CD1c-positive myeloid dendritic cell (primary cell): Measurements from ENCODE around the gene CACNA1D.

ENCODE experiments used
- DNase-seq: peaks from one replicate; pipeline ENCODE4 v3.0.0-alpha.2; 2016; ENCODE audit errors: extremely low spot score

The CACNA1D gene

DNA sequence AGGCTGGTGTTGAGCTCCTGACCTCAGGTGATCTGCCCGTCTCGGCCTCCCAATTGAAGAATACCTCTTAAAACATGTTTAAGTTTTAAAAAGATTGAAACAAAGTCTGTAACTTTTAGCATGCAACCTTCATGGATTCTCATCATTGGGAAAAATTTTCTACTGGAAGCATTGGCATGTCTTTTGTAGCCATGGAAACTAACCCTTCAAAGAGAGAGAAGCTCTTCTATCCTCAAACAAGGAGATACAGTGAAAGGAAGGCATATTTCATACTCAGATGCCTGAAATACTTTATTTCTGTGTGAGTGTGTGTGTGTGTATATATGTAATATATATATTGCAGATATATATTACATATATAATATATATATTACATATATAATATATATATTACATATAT lies 196.9 kb downstream of the CACNA1D start:
- DNase-seq = no peak

DNA sequence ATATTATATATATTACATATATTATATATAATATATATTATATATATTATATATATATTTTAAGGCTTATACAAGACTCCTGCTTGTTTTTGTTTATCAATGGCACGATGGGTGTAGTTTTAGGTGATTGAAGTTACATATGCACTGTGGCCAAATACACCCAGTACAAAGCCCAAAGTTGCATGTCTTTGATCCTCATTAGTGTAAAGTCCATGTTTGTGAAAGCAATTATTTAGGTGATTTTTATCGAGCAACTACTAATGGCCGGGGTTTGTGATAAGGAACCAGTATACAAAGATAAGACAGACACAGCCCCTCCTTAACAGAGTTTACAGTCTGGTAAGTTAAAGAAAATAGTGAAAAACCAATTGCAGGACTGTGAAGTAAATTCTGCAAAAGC lies 197.5 kb downstream of the CACNA1D start:
- DNase-seq = no peak

GRCh38 chr3:53693451-53693850 lies 199.0 kb downstream of the CACNA1D start:
- DNase-seq = no peak

DNA sequence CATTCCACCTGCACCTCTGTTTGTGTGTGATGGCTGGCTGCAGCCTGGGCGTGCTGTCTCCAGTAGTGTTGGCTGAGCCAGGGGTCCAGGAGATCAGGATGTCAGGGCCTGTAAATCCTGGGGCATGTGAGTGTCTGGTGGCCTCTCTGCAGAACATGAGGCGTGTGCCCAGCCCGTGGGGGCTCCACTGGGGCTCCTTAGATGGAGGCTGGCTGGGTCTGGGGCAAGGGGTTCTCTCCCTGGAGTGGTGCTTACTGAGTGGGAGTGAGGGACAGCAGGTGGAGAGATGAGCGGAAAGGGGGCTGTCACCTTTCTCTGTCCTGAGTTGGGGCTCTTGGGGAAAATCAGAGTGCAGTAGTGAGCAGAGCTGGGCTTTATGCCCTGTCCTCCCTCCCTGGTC lies 199.6 kb downstream of the CACNA1D start:
- no peak for DNase-seq

- no peak for DNase-seq
These were observed 200.4 kb downstream of the CACNA1D start for GRCh38 chr3:53694666-53695323.

DNA sequence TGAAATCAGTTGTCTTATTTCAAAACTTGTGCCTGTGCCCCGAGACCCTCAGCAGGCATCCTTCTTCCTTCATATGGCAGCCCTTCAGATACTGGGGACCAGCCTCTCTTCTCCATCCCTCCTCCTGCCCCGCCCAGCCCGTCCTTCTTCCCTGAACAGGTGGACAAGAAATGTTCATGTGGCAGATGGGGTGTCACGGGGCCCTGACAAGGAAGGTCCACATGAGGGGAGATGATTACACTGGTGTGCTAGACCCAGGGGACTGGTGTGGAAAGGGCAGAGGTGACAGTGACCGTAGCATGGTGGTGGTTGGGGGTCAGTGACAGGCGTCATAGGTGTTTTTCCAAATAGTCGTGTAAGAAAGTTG lies 200.9 kb downstream of the CACNA1D start:
- DNase-seq = no peak

- DNase-seq = peak; percentile 46
These were observed 202.2 kb downstream of the CACNA1D start for GRCh38 chr3:53696401-53697172.

- DNase-seq = no peak
These were observed 206.0 kb downstream of the CACNA1D start for GRCh38 chr3:53700441-53700840.

DNA sequence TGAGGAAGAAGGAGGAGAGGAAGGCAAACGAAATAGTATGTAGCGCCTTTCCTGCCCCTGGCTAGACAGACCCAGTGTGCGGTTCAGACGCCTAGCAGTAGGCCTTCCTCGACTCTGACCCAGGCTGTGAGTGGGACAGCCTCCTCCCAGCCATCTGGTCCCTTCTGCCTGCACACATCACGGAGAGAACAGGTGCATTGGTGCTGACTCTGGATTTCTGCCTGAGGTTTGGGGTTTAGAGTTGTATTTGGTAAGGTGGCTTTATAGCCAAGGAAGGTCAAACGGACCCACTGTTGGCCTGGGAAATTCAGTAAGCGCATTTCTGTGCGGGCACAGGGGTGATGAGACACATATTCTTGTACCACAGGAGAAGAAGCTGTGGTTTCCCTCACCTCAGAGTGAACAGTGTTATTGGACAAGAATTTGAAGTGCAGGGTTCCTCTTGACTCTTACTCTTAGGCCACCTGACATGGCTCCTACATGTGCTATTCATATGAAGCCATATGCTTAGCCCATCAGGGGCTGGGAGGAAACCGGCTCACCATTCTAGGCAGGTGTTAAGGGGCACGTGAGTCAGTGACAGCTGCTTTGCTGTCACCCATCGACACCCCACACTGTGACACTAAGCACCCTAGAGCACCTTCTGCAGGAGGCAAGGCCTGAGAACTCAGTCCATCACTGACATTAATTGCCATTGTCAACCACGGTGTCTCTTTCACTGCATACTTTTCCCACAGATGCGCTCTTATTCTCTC lies 208.5 kb downstream of the CACNA1D start:
- no peak for DNase-seq

GRCh38 chr3:53703630-53704362 lies 209.4 kb downstream of the CACNA1D start:
- DNase-seq = no peak

GRCh38 chr3:53704363-53704725 lies 209.9 kb downstream of the CACNA1D start:
- DNase-seq = no peak

DNA sequence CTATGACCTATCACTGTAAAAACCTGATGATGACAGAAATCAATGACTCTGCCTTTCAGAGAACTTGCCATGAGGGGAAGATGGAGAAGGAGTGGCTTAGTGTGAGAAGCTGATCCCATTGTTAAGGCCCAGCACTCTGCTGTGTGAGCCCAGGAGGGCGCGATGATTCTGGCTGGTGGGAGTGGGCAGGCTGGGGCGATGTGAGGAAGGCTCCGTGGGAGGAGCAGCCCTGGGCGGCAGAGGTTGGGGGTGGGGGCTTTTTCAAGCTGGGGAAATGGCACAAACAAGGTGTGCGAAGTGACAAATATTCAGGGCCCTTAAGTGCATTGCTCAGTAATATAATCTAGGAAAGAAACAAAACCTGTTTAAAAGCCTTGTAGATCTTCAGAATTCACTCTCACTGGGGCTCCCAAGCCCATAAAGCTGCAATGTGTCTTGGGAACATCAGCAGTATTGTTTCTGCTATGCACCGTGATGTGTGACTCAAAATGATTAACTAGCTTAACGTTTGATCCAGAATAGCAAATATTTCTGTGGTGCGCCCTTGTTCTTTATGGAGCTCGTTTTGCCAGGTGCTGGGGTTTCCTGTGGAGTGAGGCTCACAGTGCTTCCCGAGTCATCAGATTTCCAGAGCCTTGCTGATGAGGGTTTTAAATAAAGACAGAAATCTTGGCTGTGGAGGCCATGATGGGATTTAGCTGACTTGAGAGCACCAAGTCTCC lies 210.8 kb downstream of the CACNA1D start:
- DNase-seq = no peak

DNA sequence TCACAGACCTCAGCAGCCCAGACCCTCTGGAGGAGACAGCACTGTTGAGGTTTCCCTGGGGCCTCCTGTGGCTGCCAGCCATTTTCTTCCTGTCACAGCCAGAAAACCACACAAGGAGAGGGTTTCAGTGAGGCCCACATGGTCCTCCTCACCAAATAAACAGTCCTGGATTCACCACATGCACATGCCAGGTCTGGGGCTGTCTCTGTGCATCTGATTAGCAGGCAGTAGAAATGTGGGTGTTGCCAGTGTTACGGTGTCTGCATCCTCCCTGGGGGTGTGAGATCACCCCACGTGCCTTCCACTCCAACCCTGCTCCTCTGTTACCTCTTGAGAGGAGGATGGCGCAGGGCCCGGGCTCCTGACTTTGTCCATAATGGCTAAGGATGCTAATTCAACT lies 211.4 kb downstream of the CACNA1D start:
- DNase-seq = no peak

DNA sequence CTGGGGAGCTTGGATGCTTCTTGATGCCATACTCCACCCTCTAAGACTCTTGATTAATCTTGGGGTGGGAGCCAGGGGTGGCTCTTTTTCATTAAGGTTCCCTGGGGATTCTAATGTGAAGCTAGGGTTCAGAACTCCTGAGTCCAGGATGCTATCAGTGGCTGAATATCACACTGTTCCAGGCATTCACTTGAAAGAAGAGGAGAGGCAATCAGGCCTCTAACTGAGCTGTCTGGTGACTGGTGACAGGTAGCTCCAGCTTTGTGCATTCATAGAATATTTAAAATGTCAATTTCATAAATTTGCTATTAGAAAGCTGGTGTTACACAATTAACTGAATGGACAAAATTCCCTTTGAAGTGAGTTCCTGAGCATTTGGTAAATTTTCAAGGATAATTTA lies 212.8 kb downstream of the CACNA1D start:
- DNase-seq = no peak

DNA sequence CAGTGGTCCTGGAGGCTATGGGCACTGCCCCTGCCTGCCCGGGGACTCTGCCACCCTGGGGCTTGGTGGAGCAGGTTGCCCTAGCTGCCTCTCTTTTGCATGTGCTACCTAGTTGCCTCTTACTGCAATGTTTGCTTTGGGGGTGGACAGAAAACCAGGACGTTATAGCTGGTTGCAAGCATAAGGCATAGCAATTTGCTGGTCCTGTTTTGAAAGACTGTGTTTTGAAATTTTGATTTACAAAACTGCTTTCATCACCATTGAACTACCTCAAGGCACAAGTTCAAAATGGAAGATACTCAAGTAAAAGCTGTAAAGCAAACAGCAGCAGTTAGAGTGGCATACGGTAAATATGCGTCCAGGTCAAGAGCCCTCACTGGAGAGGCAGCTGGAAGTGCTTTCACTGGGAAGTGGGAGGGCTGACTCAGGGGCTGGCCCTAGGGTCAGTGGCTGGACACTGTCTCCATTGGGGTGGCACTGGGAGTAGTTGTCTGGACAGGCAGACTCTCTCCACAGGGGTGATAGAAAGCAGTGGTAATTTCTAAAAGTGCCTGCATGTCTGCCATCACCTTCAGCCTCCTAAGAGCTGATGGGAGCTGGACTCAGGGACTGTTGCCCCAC lies 213.7 kb downstream of the CACNA1D start:
- DNase-seq = no peak

GRCh38 chr3:53709256-53709655 lies 214.8 kb downstream of the CACNA1D start:
- no peak for DNase-seq

- DNase-seq = peak; percentile 75
These were observed 215.7 kb downstream of the CACNA1D start for GRCh38 chr3:53709860-53710674.

- no peak for DNase-seq
These were observed 217.0 kb downstream of the CACNA1D start for GRCh38 chr3:53711387-53711786.

DNA sequence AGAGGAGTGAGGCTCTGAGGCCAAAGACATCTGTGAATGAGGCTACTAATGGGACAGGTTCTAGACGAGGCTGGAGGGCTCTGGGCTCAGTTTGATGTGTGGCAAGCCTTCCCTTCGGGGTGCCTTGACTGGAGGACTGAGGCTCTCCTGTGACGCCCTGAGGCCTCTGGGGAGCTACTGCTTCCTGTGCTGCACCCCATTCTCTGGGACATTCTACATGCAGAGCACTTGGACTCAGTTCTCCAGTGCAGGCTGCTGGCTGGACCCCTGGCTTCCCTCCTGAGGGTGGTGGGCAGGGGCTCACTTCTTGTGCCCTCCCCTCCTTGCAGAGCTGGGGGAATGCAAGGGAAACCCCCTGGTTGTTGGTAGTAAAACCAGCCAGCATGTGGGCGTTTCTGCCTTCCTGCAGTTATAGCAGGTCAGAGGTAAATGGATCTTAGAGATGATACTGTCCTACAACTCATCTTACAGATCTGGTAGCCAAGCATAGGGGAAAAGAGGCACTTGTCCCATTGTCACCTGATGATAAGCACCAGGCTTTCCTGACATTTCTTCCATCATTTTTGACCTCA lies 218.5 kb downstream of the CACNA1D start:
- no peak for DNase-seq

DNA sequence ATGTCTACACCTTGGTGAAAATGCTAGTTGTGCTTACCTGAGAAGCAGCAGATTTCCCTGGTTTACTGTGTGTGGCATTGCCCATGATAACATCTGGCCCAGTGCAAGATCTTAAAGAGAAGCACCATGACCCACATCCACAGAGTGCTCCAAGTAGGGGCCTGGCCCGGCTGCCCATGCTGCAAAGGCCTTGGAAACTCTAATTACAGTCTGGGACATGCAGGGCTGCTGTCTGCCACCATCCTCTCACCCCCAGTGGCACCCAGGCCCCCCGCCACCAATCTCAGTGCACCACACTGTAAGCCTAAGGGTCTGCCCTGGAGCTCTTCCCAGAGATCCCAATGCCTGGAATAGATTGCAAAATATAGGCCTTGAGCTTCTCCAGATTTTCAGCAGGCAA lies 219.2 kb downstream of the CACNA1D start:
- no peak for DNase-seq
